Measurements from ENCODE around the gene SLC12A4. TPM values are rescaled to one million over a fixed set of nuclear protein-coding genes. Genes with fewer than 3 reads are reported as not detected.

The SLC12A4 gene
- total and polyA plus RNA-seq, 2 of the 13 experiments (the other 11 are each of a cell fraction or from before 2014, with no cell fraction given) = 65.1 to 84.3 TPM

DNA sequence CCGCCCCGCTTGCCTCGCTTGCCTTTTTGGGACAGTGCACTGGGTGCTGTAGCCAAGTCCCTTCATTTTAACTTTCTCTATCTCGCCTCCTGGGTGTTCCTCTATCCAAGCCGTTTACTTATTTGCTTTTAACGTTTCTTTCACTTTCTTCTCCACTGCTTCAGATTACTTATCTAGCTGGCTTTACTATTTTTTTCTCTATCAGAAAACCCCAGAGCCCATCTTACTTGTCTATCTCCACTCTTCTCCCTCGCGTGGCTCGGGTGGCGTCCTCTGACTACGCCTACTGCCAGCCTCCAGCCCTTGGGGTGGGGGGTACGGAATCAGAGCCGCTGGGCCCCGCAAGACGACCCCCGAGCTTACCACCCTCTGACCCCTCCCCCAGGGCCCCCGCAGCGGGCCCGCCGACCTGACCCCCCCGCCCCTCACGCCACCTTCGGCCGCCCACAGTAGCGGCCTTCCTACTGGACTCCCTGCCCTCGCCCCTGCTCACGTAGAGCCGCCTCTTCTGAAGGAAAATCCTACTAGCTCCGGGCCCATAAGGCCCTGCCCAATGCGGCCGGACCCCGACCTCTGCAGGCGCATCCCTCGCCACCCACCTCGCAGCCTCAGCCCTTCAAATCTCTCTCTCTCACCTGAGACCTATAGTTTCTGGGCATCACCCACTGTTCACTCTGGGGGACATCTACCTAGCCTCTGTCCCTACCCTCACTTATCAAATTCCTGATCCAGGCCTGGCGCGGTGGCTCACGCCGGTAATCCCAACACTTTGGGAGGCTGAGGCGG lies 1.0 kb upstream of the SLC12A4 start (continued):
- TF ChIP-seq, protein P1, sequence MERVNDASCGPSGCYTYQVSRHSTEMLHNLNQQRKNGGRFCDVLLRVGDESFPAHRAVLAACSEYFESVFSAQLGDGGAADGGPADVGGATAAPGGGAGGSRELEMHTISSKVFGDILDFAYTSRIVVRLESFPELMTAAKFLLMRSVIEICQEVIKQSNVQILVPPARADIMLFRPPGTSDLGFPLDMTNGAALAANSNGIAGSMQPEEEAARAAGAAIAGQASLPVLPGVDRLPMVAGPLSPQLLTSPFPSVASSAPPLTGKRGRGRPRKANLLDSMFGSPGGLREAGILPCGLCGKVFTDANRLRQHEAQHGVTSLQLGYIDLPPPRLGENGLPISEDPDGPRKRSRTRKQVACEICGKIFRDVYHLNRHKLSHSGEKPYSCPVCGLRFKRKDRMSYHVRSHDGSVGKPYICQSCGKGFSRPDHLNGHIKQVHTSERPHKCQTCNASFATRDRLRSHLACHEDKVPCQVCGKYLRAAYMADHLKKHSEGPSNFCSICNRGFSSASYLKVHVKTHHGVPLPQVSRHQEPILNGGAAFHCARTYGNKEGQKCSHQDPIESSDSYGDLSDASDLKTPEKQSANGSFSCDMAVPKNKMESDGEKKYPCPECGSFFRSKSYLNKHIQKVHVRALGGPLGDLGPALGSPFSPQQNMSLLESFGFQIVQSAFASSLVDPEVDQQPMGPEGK (CRISPR knock-in tag; IDR thresholded peaks at IDR 0.05) = peak; percentile 93
- peak; percentile 22; the same call in 1 of the 2 replicates for TF ChIP-seq KDM5B (CRISPR knock-in tag; IDR thresholded peaks at IDR 0.05; ENCODE audit: borderline replicate concordance)
- TF ChIP-seq RAD51 (IDR thresholded peaks at IDR 0.05; ENCODE audit: borderline replicate concordance) = no peak
- TF ChIP-seq ZNF749 (CRISPR knock-in tag; IDR thresholded peaks at IDR 0.05; ENCODE audit: borderline replicate concordance) = no peak
- TF ChIP-seq, protein P2, sequence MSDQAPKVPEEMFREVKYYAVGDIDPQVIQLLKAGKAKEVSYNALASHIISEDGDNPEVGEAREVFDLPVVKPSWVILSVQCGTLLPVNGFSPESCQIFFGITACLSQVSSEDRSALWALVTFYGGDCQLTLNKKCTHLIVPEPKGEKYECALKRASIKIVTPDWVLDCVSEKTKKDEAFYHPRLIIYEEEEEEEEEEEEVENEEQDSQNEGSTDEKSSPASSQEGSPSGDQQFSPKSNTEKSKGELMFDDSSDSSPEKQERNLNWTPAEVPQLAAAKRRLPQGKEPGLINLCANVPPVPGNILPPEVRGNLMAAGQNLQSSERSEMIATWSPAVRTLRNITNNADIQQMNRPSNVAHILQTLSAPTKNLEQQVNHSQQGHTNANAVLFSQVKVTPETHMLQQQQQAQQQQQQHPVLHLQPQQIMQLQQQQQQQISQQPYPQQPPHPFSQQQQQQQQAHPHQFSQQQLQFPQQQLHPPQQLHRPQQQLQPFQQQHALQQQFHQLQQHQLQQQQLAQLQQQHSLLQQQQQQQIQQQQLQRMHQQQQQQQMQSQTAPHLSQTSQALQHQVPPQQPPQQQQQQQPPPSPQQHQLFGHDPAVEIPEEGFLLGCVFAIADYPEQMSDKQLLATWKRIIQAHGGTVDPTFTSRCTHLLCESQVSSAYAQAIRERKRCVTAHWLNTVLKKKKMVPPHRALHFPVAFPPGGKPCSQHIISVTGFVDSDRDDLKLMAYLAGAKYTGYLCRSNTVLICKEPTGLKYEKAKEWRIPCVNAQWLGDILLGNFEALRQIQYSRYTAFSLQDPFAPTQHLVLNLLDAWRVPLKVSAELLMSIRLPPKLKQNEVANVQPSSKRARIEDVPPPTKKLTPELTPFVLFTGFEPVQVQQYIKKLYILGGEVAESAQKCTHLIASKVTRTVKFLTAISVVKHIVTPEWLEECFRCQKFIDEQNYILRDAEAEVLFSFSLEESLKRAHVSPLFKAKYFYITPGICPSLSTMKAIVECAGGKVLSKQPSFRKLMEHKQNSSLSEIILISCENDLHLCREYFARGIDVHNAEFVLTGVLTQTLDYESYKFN (CRISPR knock-in tag; conservative IDR thresholded peaks at IDR 0.05) = peak; percentile 23; the same call in 1 of the 2 replicates
- no peak for TF ChIP-seq BHLHE40 (IDR thresholded peaks at IDR 0.05; ENCODE audit: low read length)
- TF ChIP-seq NCOA5 (CRISPR knock-in tag; IDR thresholded peaks at IDR 0.05) = no peak
- TF ChIP-seq CHCHD3 (CRISPR knock-in tag; IDR thresholded peaks at IDR 0.05) = no peak
- no peak; the same call in 1 of the 2 replicates for TF ChIP-seq ZNF569 (CRISPR knock-in tag; IDR thresholded peaks at IDR 0.05; ENCODE audit: borderline replicate concordance)
- TF ChIP-seq POLR2AphosphoS2 (IDR thresholded peaks at IDR 0.05; ENCODE audit: low read depth, low read length) = no peak
- TF ChIP-seq ZNF83 (CRISPR knock-in tag; IDR thresholded peaks at IDR 0.05; ENCODE audit: borderline replicate concordance) = no peak
- TF ChIP-seq, protein P3, sequence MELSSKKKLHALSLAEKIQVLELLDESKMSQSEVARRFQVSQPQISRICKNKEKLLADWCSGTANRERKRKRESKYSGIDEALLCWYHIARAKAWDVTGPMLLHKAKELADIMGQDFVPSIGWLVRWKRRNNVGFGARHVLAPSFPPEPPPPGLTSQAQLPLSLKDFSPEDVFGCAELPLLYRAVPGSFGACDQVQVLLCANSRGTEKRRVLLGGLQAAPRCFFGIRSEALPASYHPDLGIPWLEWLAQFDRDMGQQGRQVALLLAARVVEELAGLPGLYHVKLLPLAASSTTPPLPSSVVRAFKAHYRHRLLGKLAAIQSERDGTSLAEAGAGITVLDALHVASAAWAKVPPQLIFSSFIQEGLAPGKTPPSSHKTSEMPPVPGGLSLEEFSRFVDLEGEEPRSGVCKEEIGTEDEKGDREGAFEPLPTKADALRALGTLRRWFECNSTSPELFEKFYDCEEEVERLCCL (CRISPR knock-in tag; IDR thresholded peaks at IDR 0.05; ENCODE audit: borderline replicate concordance) = 0 out of 2 replicates have a peak, but pooled peaks have one; percentile 49
- no peak for TF ChIP-seq ZNF878 (CRISPR knock-in tag; IDR thresholded peaks at IDR 0.05)
- no peak for TF ChIP-seq KLF13 (CRISPR knock-in tag; IDR thresholded peaks at IDR 0.05)
- TF ChIP-seq ZNF446 (CRISPR knock-in tag; IDR thresholded peaks at IDR 0.05) = no peak
- TF ChIP-seq, protein P4, sequence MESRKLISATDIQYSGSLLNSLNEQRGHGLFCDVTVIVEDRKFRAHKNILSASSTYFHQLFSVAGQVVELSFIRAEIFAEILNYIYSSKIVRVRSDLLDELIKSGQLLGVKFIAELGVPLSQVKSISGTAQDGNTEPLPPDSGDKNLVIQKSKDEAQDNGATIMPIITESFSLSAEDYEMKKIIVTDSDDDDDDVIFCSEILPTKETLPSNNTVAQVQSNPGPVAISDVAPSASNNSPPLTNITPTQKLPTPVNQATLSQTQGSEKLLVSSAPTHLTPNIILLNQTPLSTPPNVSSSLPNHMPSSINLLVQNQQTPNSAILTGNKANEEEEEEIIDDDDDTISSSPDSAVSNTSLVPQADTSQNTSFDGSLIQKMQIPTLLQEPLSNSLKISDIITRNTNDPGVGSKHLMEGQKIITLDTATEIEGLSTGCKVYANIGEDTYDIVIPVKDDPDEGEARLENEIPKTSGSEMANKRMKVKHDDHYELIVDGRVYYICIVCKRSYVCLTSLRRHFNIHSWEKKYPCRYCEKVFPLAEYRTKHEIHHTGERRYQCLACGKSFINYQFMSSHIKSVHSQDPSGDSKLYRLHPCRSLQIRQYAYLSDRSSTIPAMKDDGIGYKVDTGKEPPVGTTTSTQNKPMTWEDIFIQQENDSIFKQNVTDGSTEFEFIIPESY (CRISPR knock-in tag; IDR thresholded peaks at IDR 0.05) = no peak
- no peak for TF ChIP-seq GATAD2A (CRISPR knock-in tag; IDR thresholded peaks at IDR 0.05)
- no peak for TF ChIP-seq NCOA1 (CRISPR knock-in tag; IDR thresholded peaks at IDR 0.05)
- TF ChIP-seq, protein P5, sequence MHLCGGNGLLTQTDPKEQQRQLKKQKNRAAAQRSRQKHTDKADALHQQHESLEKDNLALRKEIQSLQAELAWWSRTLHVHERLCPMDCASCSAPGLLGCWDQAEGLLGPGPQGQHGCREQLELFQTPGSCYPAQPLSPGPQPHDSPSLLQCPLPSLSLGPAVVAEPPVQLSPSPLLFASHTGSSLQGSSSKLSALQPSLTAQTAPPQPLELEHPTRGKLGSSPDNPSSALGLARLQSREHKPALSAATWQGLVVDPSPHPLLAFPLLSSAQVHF (CRISPR knock-in tag; IDR thresholded peaks at IDR 0.05) = no peak
